Measurements from ENCODE around the gene ENTPD5.
A peak's percentile ranks its signal among the peaks of the same experiment; 100 is the strongest.
"Not testable (repeated sequence)": the region's sequence is repeated elsewhere in the genome, so short reads cannot be mapped to it uniquely, and the experiment has no call there.

Gene ENTPD5

GRCh38 chr14:74018586-74019407, at the start of gene ENTPD5, which contains the start of gene BBOF1:
Gene ENTPD5 (minus strand): TSS chr14:74019288. CDS start chr14:73988102, 31,186 bp downstream.
Gene BBOF1 (plus strand): TSS chr14:74019349. CDS start chr14:74019479, 130 bp downstream.
- peak; percentile 94 for DNase-seq (ENCODE audit: low spot score)

GRCh38 chr14:74065746-74066575, 46.9 kb upstream of the ENTPD5 start:
- no peak for DNase-seq (ENCODE audit: low spot score)

DNA sequence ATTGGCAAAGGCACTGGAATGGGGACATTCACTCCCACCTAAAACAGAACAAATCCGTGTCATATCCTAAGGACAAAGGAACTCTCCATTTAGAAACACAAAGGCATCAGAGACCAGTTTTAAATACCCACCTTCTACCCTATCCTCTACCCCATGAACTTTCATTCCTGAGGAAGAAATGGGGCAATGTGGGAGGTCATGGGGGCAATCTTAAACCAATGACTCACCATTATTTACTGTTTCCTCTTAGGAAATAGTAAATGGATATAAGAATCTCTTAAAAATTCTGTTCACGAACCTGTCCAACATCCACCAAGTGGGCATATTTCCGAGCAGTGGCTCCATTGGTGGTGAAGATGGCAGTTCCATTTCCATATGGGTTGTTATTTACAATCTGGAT, 45.8 kb upstream of the ENTPD5 start:
- DNase-seq (ENCODE audit: low spot score) = no peak

DNA sequence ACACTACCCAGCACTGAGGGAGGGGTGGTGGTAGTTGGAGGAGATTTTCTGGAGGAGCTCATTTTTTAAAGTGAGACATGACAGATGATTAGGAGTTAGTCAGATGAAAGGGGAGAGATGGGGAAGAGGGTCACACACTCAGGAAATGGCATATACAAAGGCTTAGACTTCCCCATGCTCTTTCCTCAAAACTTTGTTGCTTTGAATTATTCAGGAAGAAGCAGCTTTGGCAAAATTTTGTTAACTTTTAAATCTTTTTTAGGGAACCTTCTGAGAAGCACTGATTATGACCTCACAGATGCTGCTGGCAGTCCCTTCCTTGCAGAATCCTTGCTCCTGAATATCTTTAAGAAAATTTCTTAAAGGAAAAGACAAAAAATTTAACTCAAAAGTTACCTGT, 45.3 kb upstream of the ENTPD5 start:
- no peak for DNase-seq (ENCODE audit: low spot score)

GRCh38 chr14:74062809-74063150, 43.7 kb upstream of the ENTPD5 start:
- DNase-seq (ENCODE audit: low spot score) = no peak

DNA sequence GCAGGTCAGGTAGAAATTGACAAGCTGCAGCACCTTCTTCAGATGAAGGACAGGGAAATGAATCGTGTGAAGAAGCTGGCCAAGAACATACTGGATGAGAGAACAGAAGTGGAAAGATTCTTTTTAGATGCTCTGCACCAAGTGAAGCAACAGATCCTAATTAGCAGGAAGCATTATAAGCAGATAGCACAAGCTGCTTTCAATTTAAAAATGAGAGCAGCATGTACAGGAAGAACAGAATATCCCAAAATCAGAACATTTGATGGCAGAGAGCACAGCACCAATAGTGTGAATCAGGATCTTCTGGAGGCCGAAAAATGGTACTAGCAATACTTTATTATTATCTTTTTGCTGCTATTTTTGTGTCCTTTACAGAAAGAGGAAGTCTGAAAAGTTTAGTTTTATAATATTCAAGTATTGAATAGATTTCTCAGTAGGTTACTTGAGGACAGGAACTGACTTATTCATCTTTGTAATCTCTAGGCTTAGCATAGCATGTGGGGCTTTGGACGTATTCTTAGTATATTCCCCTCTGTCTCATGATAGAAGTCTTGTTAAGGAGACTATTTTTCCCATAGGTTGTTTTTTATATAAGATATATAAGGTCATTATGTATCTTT, 30.9 kb upstream of the ENTPD5 start:
- DNase-seq (ENCODE audit: low spot score) = no peak

DNA sequence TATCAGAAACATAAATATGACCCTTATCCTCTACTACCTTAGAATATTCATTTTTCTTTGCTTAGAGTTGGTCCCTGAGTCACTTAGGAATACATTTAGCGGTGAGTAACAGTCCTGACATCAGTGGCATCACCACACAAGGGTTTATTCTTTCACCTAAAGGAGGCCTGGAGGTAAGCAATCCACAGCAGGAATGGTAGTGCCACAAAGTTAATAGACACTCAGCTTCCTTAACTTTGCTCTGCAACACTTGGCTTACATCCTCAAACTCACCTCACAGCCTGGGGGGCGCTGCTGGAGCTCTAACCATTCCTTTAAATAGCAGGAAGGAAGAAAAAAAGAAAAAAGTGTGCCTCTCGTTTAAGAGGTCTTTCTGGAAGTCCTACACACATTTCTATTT, 29.2 kb upstream of the ENTPD5 start:
- peak; percentile 12 for DNase-seq (ENCODE audit: low spot score)

DNA sequence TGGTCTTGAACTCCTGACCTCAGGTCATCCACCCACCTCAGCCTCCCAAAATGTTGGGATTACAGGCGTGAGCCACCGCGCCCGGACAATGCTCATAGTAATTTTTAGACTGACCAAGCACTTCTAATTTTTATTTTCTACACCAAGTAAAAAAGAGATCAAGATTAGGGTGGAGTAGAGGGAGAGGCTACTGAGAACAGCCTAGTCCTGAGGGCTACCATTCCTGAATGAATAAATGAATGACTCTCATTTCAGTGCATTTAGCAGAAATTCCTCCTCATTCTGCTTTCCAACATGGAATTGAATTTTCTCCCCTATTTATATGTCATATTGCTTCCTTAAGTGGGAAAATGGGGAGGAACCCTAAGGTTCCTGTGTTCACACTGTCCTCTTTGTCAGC, 26.4 kb upstream of the ENTPD5 start:
- no peak for DNase-seq (ENCODE audit: low spot score)

DNA sequence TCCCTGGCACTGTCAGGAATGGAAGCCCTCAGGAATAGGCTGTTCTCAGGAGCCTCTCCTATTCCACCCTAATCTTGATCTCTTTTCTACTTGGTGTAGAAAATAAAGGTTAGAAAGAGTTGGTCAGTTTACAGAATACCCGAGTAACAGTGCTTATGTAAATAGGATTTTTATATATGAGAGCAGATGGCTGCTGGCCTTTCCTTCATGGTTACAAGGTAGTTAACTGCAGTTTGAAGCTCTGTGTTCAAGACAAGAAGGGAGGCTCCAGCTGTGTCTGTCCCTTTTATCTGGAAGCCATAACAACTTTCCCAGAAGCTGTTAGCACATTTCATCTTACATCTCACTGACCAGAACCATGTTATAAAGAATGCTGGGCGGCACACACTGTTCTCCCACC, 23.2 kb upstream of the ENTPD5 start:
- no peak for DNase-seq (ENCODE audit: low spot score)

GRCh38 chr14:74038020-74038859, 19.2 kb upstream of the ENTPD5 start:
- peak; percentile 36 for DNase-seq (ENCODE audit: low spot score)

- peak; percentile 21 for DNase-seq (ENCODE audit: low spot score)
Observed at GRCh38 chr14:74035556-74035955, 16.5 kb upstream of the ENTPD5 start.

- no peak for DNase-seq (ENCODE audit: low spot score)
Observed at GRCh38 chr14:74034572-74034971, 15.5 kb upstream of the ENTPD5 start.

DNA sequence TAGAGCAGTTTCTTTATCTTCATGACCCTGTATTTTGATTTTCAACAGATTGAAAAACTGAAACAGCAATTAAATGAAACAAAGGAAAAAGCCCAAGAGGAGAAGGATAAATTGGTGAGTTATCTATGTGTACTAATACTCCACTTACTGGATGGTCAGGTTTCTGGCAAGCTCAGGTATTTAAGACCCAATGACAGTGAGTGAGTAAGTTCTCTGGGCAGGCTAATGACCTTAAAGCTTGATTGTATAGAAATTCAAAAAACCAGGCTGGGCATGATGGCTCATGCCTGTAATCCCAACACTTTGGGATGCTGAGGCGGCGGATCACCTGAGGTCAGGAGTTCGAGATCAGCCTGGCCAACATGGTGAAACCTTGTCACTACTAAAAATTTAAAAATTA, 10.0 kb upstream of the ENTPD5 start:
- no peak for DNase-seq (ENCODE audit: low spot score)

- DNase-seq (ENCODE audit: low spot score) = no peak
Observed at GRCh38 chr14:74022346-74022745, 3.3 kb upstream of the ENTPD5 start.

DNA sequence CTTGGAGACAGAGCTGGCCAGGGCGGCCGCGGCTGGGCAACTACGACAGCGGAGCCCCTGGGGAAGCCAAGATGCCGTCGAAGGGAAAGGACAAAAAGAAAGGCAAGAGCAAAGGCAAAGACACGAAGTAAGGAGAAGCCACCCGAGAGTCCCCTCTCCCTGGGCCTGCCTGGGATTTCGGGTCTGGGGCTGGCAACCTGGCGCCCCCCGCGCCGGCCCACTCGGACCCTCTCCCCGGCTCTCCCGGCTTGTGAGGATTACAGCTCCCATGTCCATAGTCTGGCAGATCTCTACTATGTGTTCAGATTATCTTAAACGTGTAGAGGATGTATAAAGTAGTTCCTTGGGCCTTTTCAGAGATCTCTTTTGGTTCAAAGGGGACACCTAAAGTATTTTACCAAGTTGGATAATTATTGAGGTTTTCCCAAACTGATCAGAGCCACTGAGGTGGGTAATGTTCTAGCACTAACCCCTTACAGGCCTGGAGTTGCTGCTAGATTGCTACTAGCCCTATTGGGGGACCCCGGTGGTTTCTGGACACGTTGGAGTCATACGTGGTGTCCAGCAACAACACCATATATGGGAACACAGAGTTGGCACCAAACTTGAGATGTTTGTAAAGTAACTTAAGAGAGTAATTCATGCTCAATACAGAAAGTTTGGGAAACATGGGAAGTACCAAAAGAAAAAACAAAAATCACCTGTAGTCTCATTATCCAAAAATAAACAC, 485 bp upstream of the ENTPD5 start:
- DNase-seq (ENCODE audit: low spot score) = peak; percentile 32

GRCh38 chr14:74018174-74018585, 908 bp downstream of the ENTPD5 start:
- DNase-seq (ENCODE audit: low spot score) = peak; percentile 50

DNA sequence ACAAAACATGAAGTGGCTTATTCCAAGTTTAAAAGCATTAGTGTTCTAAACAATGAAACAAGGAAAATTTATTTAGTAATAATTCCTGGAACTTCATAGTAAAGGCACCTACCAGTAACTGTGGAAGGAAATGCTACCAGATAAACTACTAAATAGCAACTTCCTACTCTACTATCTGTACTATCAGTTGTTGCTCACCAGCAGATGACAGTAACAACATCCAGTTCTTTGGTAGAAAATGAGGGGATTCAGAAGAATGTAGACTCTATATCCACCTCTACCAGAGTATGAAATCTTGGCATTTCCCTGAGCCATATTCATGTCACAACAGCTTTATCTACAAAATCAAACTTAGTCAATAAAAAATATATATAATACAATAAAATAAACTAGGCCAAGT, 3.1 kb downstream of the ENTPD5 start:
- DNase-seq (ENCODE audit: low spot score) = no peak

GRCh38 chr14:74015176-74015575, 3.9 kb downstream of the ENTPD5 start:
- DNase-seq (ENCODE audit: low spot score) = no peak

- no peak for DNase-seq (ENCODE audit: low spot score)
Observed at GRCh38 chr14:74014299-74014698, 4.8 kb downstream of the ENTPD5 start.

GRCh38 chr14:74008843-74009499, 10.1 kb downstream of the ENTPD5 start:
- no peak for DNase-seq (ENCODE audit: low spot score)

- not testable (repeated sequence) for DNase-seq (ENCODE audit: low spot score)
Observed at GRCh38 chr14:74005664-74006063, 13.4 kb downstream of the ENTPD5 start.

All from hepatic stellate cell (primary cell).